Dendritic cell treated with granulocyte-macrophage colony-stimulating factor and Interleukin-4, amounts not matched to agents 40 ng/mL and 50 ng/mL, for 4 days (primary cell): ENCODE results near the gene CIAPIN1.
A peak's percentile ranks its signal among the peaks of the same experiment; 100 is the strongest.

Source experiments
- H3K27ac Mint-ChIP-seq: one replicate; pipeline ENCODE4 v1.8.0; 2022; ENCODE audit warnings: mild to moderate bottlenecking, mixed read lengths
- H3K27me3 Mint-ChIP-seq: one replicate; pipeline ENCODE4 v1.8.0; 2022; ENCODE audit warnings: mild to moderate bottlenecking, mixed read lengths
- H3K36me3 Mint-ChIP-seq: one replicate; pipeline ENCODE4 v1.8.0; 2022; ENCODE audit warnings: low read depth, mixed read lengths
- H3K4me1 Mint-ChIP-seq: one replicate; pipeline ENCODE4 v1.8.0; 2022; ENCODE audit warnings: low read depth, mixed read lengths
- H3K4me3 Mint-ChIP-seq: one replicate; pipeline ENCODE4 v1.8.0; 2022; ENCODE audit warnings: mild to moderate bottlenecking, moderate library complexity, mixed read lengths
- H3K9me3 Mint-ChIP-seq: one replicate; pipeline ENCODE4 v1.8.0; 2022; ENCODE audit warnings: mixed read lengths
- intact Hi-C: fragments of 100-400 bp; cut with micrococcal nuclease; formaldehyde crosslinking; loops from one replicate; pipeline ENCODE4 v1.15.0; 2022

CIAPIN1 gene

GRCh38 chr16:57392694-57393093, 54.5 kb downstream of the CIAPIN1 start:
- Mint-ChIP-seq H3K36me3 (no peaks in the 10 kb centered on the region), H3K9me3 (no peaks in the 10 kb centered on the region), H3K27ac (no peak overlapping the region), H3K27me3 (peaks cover 52% of the 10 kb centered on the region), H3K4me3 (no peak overlapping the region), H3K4me1 (peaks cover 11% of the 10 kb centered on the region)
- intact Hi-C loops, result no loop called here

- H3K27ac Mint-ChIP-seq, result no peak overlapping the region
- intact Hi-C loops, result no loop called here
- no peak overlapping the region for H3K4me3 Mint-ChIP-seq
- H3K27me3 Mint-ChIP-seq, result peaks cover 57% of the 10 kb centered on the region
- H3K36me3 Mint-ChIP-seq, result no peaks in the 10 kb centered on the region
- H3K9me3 Mint-ChIP-seq, result no peaks in the 10 kb centered on the region
- H3K4me1 Mint-ChIP-seq, result peaks cover 10% of the 10 kb centered on the region
Measured at GRCh38 chr16:57391708-57392107, 55.5 kb downstream of the CIAPIN1 start.

- Mint-ChIP-seq H3K36me3 (no peaks in the 10 kb centered on the region), H3K27me3 (peaks cover 56% of the 10 kb centered on the region), H3K4me1 (peaks cover 6% of the 10 kb centered on the region), H3K9me3 (no peaks in the 10 kb centered on the region), H3K4me3 (no peak overlapping the region), H3K27ac (no peak overlapping the region)
- intact Hi-C loops, result no loop called here
Measured at GRCh38 chr16:57391300-57391699, 55.9 kb downstream of the CIAPIN1 start.

- H3K27me3 Mint-ChIP-seq, result peaks cover 56% of the 10 kb centered on the region
Measured at GRCh38 chr16:57390636-57391295, 56.4 kb downstream of the CIAPIN1 start.

GRCh38 chr16:57389087-57389468, 58.1 kb downstream of the CIAPIN1 start:
- peaks cover 13% of the 10 kb centered on the region for H3K4me1 Mint-ChIP-seq
- intact Hi-C loops, result no loop called here
- no peak overlapping the region for H3K27ac Mint-ChIP-seq
- peaks cover 57% of the 10 kb centered on the region for H3K27me3 Mint-ChIP-seq
- no peak overlapping the region for H3K4me3 Mint-ChIP-seq
- H3K36me3 Mint-ChIP-seq, result no peaks in the 10 kb centered on the region
- no peaks in the 10 kb centered on the region for H3K9me3 Mint-ChIP-seq

More at GRCh38 chr16:57390636-57391295, 56.4 kb downstream of the CIAPIN1 start:
- H3K4me1 Mint-ChIP-seq, result peaks cover 5% of the 10 kb centered on the region
- intact Hi-C loops, result no loop called here
- no peak overlapping the region for H3K4me3 Mint-ChIP-seq
- H3K9me3 Mint-ChIP-seq, result no peaks in the 10 kb centered on the region
- no peaks in the 10 kb centered on the region for H3K36me3 Mint-ChIP-seq
- no peak overlapping the region for H3K27ac Mint-ChIP-seq

- H3K27ac Mint-ChIP-seq, result no peak overlapping the region
- H3K4me1 Mint-ChIP-seq, result peaks cover 19% of the 10 kb centered on the region
- no peaks in the 10 kb centered on the region for H3K36me3 Mint-ChIP-seq
- H3K4me3 Mint-ChIP-seq, result no peak overlapping the region
- H3K27me3 Mint-ChIP-seq, result peaks cover 53% of the 10 kb centered on the region
- intact Hi-C loops, result no loop called here
- H3K9me3 Mint-ChIP-seq, result no peaks in the 10 kb centered on the region
Measured at GRCh38 chr16:57388359-57389086, 58.7 kb downstream of the CIAPIN1 start.

GRCh38 chr16:57387598-57388354, 59.4 kb downstream of the CIAPIN1 start:
- H3K36me3 Mint-ChIP-seq, result no peaks in the 10 kb centered on the region
- no peak overlapping the region for H3K27ac Mint-ChIP-seq
- no peak overlapping the region for H3K4me3 Mint-ChIP-seq
- H3K4me1 Mint-ChIP-seq, result peaks cover 26% of the 10 kb centered on the region
- intact Hi-C loops, result no loop called here
- H3K27me3 Mint-ChIP-seq, result peaks cover 50% of the 10 kb centered on the region
- no peaks in the 10 kb centered on the region for H3K9me3 Mint-ChIP-seq

GRCh38 chr16:57386381-57386951, 60.7 kb downstream of the CIAPIN1 start:
- no peak overlapping the region for H3K4me3 Mint-ChIP-seq
- H3K4me1 Mint-ChIP-seq, result peaks cover 32% of the 10 kb centered on the region
- H3K36me3 Mint-ChIP-seq, result no peaks in the 10 kb centered on the region
- intact Hi-C loops, result no loop called here
- H3K27ac Mint-ChIP-seq, result no peak overlapping the region
- no peaks in the 10 kb centered on the region for H3K9me3 Mint-ChIP-seq
- peaks cover 42% of the 10 kb centered on the region for H3K27me3 Mint-ChIP-seq

- Mint-ChIP-seq H3K4me3 (no peak overlapping the region), H3K36me3 (no peaks in the 10 kb centered on the region), H3K27me3 (peaks cover 32% of the 10 kb centered on the region), H3K4me1 (peaks cover 46% of the 10 kb centered on the region), H3K9me3 (no peaks in the 10 kb centered on the region), H3K27ac (peak overlapping the region; percentile 31)
- intact Hi-C loops, result no loop called here
Measured at GRCh38 chr16:57385083-57385482, 62.1 kb downstream of the CIAPIN1 start.

GRCh38 chr16:57384248-57385070, 62.7 kb downstream of the CIAPIN1 start:
- H3K9me3 Mint-ChIP-seq, result no peaks in the 10 kb centered on the region
- peak overlapping the region; percentile 79 for H3K27ac Mint-ChIP-seq
- H3K36me3 Mint-ChIP-seq, result no peaks in the 10 kb centered on the region
- peaks cover 46% of the 10 kb centered on the region for H3K4me1 Mint-ChIP-seq
- H3K4me3 Mint-ChIP-seq, result peak overlapping the region; percentile 62
- intact Hi-C loops, result no loop called here
- peaks cover 28% of the 10 kb centered on the region for H3K27me3 Mint-ChIP-seq

GRCh38 chr16:57383276-57384247, 63.6 kb downstream of the CIAPIN1 start:
- Mint-ChIP-seq H3K4me3 (peak overlapping the region; percentile 62), H3K9me3 (no peaks in the 10 kb centered on the region), H3K4me1 (peaks cover 46% of the 10 kb centered on the region), H3K27ac (peak overlapping the region; percentile 79), H3K27me3 (peaks cover 29% of the 10 kb centered on the region), H3K36me3 (no peaks in the 10 kb centered on the region)
- intact Hi-C loops, result no loop called here

- peaks cover 51% of the 10 kb centered on the region for H3K4me1 Mint-ChIP-seq
- H3K36me3 Mint-ChIP-seq, result no peaks in the 10 kb centered on the region
- no peaks in the 10 kb centered on the region for H3K9me3 Mint-ChIP-seq
- intact Hi-C loops, result no loop called here
- peaks cover 24% of the 10 kb centered on the region for H3K27me3 Mint-ChIP-seq
- no peak overlapping the region for H3K4me3 Mint-ChIP-seq
- H3K27ac Mint-ChIP-seq, result peak overlapping the region; percentile 79
Measured at GRCh38 chr16:57382535-57383275, 64.5 kb downstream of the CIAPIN1 start.
